Hepatocyte (in vitro differentiated cells): ENCODE results near the gene HABP4. TPM values are rescaled to one million over a fixed set of nuclear protein-coding genes. Genes with fewer than 3 reads are reported as not detected.

Experiments used
- DNase-seq: peaks from one replicate; pipeline ENCODE4 v3.0.0-alpha.2; 2016; ENCODE audit warnings: low spot score
- H2AFZ ChIP-seq: fragments of 200-600 bp; sonication (generic); 2 replicates; pipeline ENCODE4 v1.6.0; 2016; ENCODE audit warnings: antibody characterized with exemption, mild to moderate bottlenecking
- H3K27ac ChIP-seq: fragments of 200-600 bp; sonication (generic); 2 replicates; pipeline ENCODE4 v1.5.1; 2016; ENCODE audit warnings: mild to moderate bottlenecking
- H3K27me3 ChIP-seq: fragments of 200-600 bp; sonication (generic); 2 replicates; pipeline ENCODE4 v1.6.1; 2016
- H3K36me3 ChIP-seq: fragments of 200-600 bp; sonication (generic); replicated peaks from 2 replicates; pipeline ENCODE4 v1.5.1; 2016; ENCODE audit warnings: low read depth; ENCODE audit not compliant: insufficient read depth
- H3K4me1 ChIP-seq: fragments of 200-600 bp; sonication (generic); 2 replicates; pipeline ENCODE4 v1.5.1; 2016; ENCODE audit warnings: mild to moderate bottlenecking, moderate library complexity; ENCODE audit not compliant: insufficient read depth
- H3K4me2 ChIP-seq: fragments of 200-600 bp; sonication (generic); 2 replicates; pipeline ENCODE4 v1.6.0; 2016
- H3K4me3 ChIP-seq: fragments of 200-600 bp; sonication (generic); 2 replicates; pipeline ENCODE4 v1.5.1; 2016; ENCODE audit warnings: mild to moderate bottlenecking
- H3K79me2 ChIP-seq: fragments of 200-600 bp; sonication (generic); 2 replicates; pipeline ENCODE4 v1.6.0; 2017; ENCODE audit warnings: mild to moderate bottlenecking
- H3K9me2 ChIP-seq: fragments of 200-600 bp; sonication (generic); replicated peaks from 2 replicates; pipeline ENCODE4 v1.6.0; 2017; ENCODE audit warnings: mild to moderate bottlenecking; ENCODE audit not compliant: insufficient read depth
- H3K9me3 ChIP-seq: fragments of 200-600 bp; sonication (generic); 2 replicates; pipeline ENCODE4 v1.5.1; 2016; ENCODE audit warnings: low read depth, mild to moderate bottlenecking
- H4K20me1 ChIP-seq: fragments of 200-600 bp; sonication (generic); 2 replicates; pipeline ENCODE4 v1.6.0; 2016; ENCODE audit warnings: mild to moderate bottlenecking; ENCODE audit not compliant: insufficient read depth, poor library complexity, severe bottlenecking
- EZH2 ChIP-seq: fragments of 200-600 bp; sonication (generic); IDR thresholded peaks from 2 replicates; pipeline ENCODE4 v1.6.1; 2016; ENCODE audit warnings: antibody characterized with exemption, mild to moderate bottlenecking, borderline replicate concordance
- EZH2phosphoT487 ChIP-seq: fragments of 200-600 bp; sonication (generic); IDR thresholded peaks from one replicate; pipeline ENCODE4 v1.6.1; 2018; ENCODE audit warnings: antibody characterized with exemption, mild to moderate bottlenecking, low read depth, moderate library complexity; ENCODE audit not compliant: unreplicated experiment, severe bottlenecking
- WGBS: methylation state at CpG from one replicate; pipeline ENCODE4 v1.1.6; 2016; ENCODE audit warnings: low lambda C conversion rate; ENCODE audit errors: missing lambda C conversion rate; 5-methylcytosine and 5-hydroxymethylcytosine counted together
- polyA plus RNA-seq: library from polyadenylated mRNA; unstranded; fragments of >200 nt; fragmentation: Nextera tagmentation; extraction: Ambion mirVana; gene quantifications from 2 replicates; pipeline ENCODE4 v1.2.1, GENCODE V29; 2016
- total RNA-seq: library from RNA; depleted of rRNA; stranded (reverse); fragments of >200 nt; gene quantifications from 2 replicates; pipeline ENCODE4 v1.2.3, GENCODE V29; 2014
- TF ChIP-seq, protein P1 (sequence below): fragments of 200-600 bp; sonication (generic); IDR thresholded peaks from 2 replicates; pipeline ENCODE4 v1.5.1; 2016; ENCODE audit warnings: antibody characterized with exemption, mild to moderate bottlenecking; ENCODE audit not compliant: poor library complexity

HABP4 gene
- total and polyA plus RNA-seq, 2 experiments from 2014 or later: 13.1 to 24.8 TPM

- Histone ChIP-seq H2AFZ (no peak overlapping the region), H4K20me1 (no peaks in the 10 kb centered on the region), H3K4me3 (no peak overlapping the region), H3K4me1 (peaks cover 10% of the 10 kb centered on the region), H3K4me2 (no peak overlapping the region), H3K79me2 (no peaks in the 10 kb centered on the region), H3K27ac (no peak overlapping the region), H3K9me2 (no peaks in the 10 kb centered on the region), H3K36me3 (no peaks in the 10 kb centered on the region), H3K27me3 (no peaks in the 10 kb centered on the region), H3K9me3 (no peaks in the 10 kb centered on the region)
- WGBS: 64% methylated on average over 3 of the region's 3 CpGs
- no peak for DNase-seq
- no peak for TF ChIP-seq EZH2
Observed at GRCh38 chr9:96483733-96484390, 33.9 kb downstream of the HABP4 start.

- H3K9me3 ChIP-seq: no peaks in the 10 kb centered on the region
- H2AFZ ChIP-seq: no peak overlapping the region
- peaks cover 10% of the 10 kb centered on the region for H3K4me1 ChIP-seq
- H3K4me2 ChIP-seq: no peak overlapping the region
- no peaks in the 10 kb centered on the region for H3K36me3 ChIP-seq
- no peak overlapping the region for H3K4me3 ChIP-seq
- no peaks in the 10 kb centered on the region for H4K20me1 ChIP-seq
- WGBS: 87% methylated on average over 4 of the region's 4 CpGs
- DNase-seq: no peak
- no peaks in the 10 kb centered on the region for H3K9me2 ChIP-seq
- H3K27ac ChIP-seq: no peak overlapping the region
- no peaks in the 10 kb centered on the region for H3K27me3 ChIP-seq
- no peaks in the 10 kb centered on the region for H3K79me2 ChIP-seq
- no peak for TF ChIP-seq EZH2
- TF ChIP-seq, protein P1, sequence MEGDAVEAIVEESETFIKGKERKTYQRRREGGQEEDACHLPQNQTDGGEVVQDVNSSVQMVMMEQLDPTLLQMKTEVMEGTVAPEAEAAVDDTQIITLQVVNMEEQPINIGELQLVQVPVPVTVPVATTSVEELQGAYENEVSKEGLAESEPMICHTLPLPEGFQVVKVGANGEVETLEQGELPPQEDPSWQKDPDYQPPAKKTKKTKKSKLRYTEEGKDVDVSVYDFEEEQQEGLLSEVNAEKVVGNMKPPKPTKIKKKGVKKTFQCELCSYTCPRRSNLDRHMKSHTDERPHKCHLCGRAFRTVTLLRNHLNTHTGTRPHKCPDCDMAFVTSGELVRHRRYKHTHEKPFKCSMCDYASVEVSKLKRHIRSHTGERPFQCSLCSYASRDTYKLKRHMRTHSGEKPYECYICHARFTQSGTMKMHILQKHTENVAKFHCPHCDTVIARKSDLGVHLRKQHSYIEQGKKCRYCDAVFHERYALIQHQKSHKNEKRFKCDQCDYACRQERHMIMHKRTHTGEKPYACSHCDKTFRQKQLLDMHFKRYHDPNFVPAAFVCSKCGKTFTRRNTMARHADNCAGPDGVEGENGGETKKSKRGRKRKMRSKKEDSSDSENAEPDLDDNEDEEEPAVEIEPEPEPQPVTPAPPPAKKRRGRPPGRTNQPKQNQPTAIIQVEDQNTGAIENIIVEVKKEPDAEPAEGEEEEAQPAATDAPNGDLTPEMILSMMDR: no peak
Observed at GRCh38 chr9:96484521-96484931, 34.6 kb downstream of the HABP4 start.

- no peaks in the 10 kb centered on the region for H3K9me3 ChIP-seq
- no peak overlapping the region for H3K27ac ChIP-seq
- TF ChIP-seq EZH2 (no peak), EZH2phosphoT487 (no peak)
- TF ChIP-seq, protein P1: no peak
- H3K27me3 ChIP-seq: no peaks in the 10 kb centered on the region
- H3K4me1 ChIP-seq: peaks cover 10% of the 10 kb centered on the region
- 96% methylated on average over 15 of the region's 16 CpGs for WGBS
- no peak overlapping the region for H3K4me2 ChIP-seq
- no peak overlapping the region for H2AFZ ChIP-seq
- H3K79me2 ChIP-seq: no peaks in the 10 kb centered on the region
- no peak for DNase-seq
- no peaks in the 10 kb centered on the region for H4K20me1 ChIP-seq
- H3K36me3 ChIP-seq: no peaks in the 10 kb centered on the region
- no peaks in the 10 kb centered on the region for H3K9me2 ChIP-seq
- no peak overlapping the region for H3K4me3 ChIP-seq
Observed at GRCh38 chr9:96485280-96485679, 35.3 kb downstream of the HABP4 start.

- peak; percentile 25 for DNase-seq
- Histone ChIP-seq H3K4me3 (no peak overlapping the region), H3K4me1 (peaks cover 17% of the 10 kb centered on the region), H3K27me3 (no peaks in the 10 kb centered on the region), H3K9me2 (no peaks in the 10 kb centered on the region), H2AFZ (no peak overlapping the region), H3K27ac (peak overlapping the region; percentile 56), H3K9me3 (no peaks in the 10 kb centered on the region), H3K4me2 (no peak overlapping the region), H3K36me3 (no peaks in the 10 kb centered on the region), H4K20me1 (no peaks in the 10 kb centered on the region), H3K79me2 (no peaks in the 10 kb centered on the region)
- TF ChIP-seq EZH2 (no peak), EZH2phosphoT487 (no peak)
- TF ChIP-seq, protein P1: no peak
- WGBS: 65% methylated on average over 7 of the region's 7 CpGs
Observed at GRCh38 chr9:96486386-96487028, 36.5 kb downstream of the HABP4 start.
